Lower lobe of right lung (tissue), 2 donors: ENCODE measurements around the gene GIPC3. TPM values are rescaled to one million over a fixed set of nuclear protein-coding genes. Genes with fewer than 3 reads are reported as not detected.

Experiments used
- ATAC-seq, 2 donors: fragments of 200-7000 bp; cut with Tn5 transposase; one replicate each; pipeline ENCODE4 v1.9.1; 2020 to 2022; ENCODE audit warnings: mild to moderate bottlenecking in 2 of 2, moderate library complexity in 2 of 2
- DNase-seq: peaks from one replicate; pipeline ENCODE4 v3.0.0-alpha.2; 2020
- H3K27ac ChIP-seq: fragments of 200-600 bp; one replicate; pipeline ENCODE4 v1.8.0; 2022
- H3K27me3 ChIP-seq: fragments of 200-600 bp; one replicate; pipeline ENCODE4 v1.8.0; 2022; ENCODE audit warnings: low read depth
- H3K36me3 ChIP-seq: fragments of 200-600 bp; one replicate; pipeline ENCODE4 v1.8.0; 2022; ENCODE audit warnings: mild to moderate bottlenecking
- H3K4me1 ChIP-seq: fragments of 200-600 bp; one replicate; pipeline ENCODE4 v1.8.0; 2022
- H3K4me3 ChIP-seq: fragments of 200-600 bp; one replicate; pipeline ENCODE4 v1.8.0; 2022; ENCODE audit warnings: mild to moderate bottlenecking
- H3K9me3 ChIP-seq: fragments of 200-600 bp; one replicate; pipeline ENCODE4 v1.8.0; 2022
- CTCF ChIP-seq: fragments of 200-600 bp; IDR thresholded peaks from one replicate; pipeline ENCODE4 v1.8.0; 2022; ENCODE audit warnings: antibody characterized with exemption, mild to moderate bottlenecking
- intact Hi-C: fragments of 100-400 bp; cut with DNase I; formaldehyde crosslinking; loops from one replicate; pipeline ENCODE4 v1.11.0; 2022
- total RNA-seq: library from RNA; stranded (reverse); fragmentation: NEBNext Ultra II Directional; extraction: Animal tissue kit (Norgen Biotek cat#: 25700); gene quantifications from one replicate; pipeline ENCODE4 v1.2.1, GENCODE V29; 2021
- donor health status: DM: no; HTN: yes; CAD: no; lungs with severe emphysema.

Gene GIPC3
- total RNA-seq, 1 donor from 2014 or later = 4.2 TPM

GRCh38 chr19:3617463-3617862, 32.2 kb downstream of the GIPC3 start:
- H3K9me3 ChIP-seq = no peaks in the 10 kb centered on the region
- no peak overlapping the region for H3K27ac ChIP-seq
- ATAC-seq (no peak), DNase-seq (no peak)
- peaks cover 12% of the 10 kb centered on the region for H3K4me1 ChIP-seq
- TF ChIP-seq CTCF = no peak
- H3K4me3 ChIP-seq = peak overlapping the region; percentile 10
- H3K27me3 ChIP-seq = no peaks in the 10 kb centered on the region
- peaks cover 65% of the 10 kb centered on the region for H3K36me3 ChIP-seq
- intact Hi-C loops = no loop called here

GRCh38 chr19:3618144-3618810, 33.0 kb downstream of the GIPC3 start:
- Histone ChIP-seq H3K4me3 (no peak overlapping the region), H3K9me3 (no peaks in the 10 kb centered on the region), H3K27me3 (no peaks in the 10 kb centered on the region), H3K27ac (no peak overlapping the region), H3K4me1 (peaks cover 12% of the 10 kb centered on the region), H3K36me3 (peaks cover 63% of the 10 kb centered on the region)
- intact Hi-C loops = no loop called here
- TF ChIP-seq CTCF = peak; percentile 95
- DNase-seq (no peak), ATAC-seq (peak; percentile 72 to 80)

- Histone ChIP-seq H3K4me1 (peaks cover 12% of the 10 kb centered on the region), H3K27me3 (no peaks in the 10 kb centered on the region), H3K9me3 (no peaks in the 10 kb centered on the region), H3K27ac (no peak overlapping the region), H3K4me3 (no peak overlapping the region), H3K36me3 (peaks cover 61% of the 10 kb centered on the region)
- intact Hi-C loops = no loop called here
- no peak for DNase-seq
- ATAC-seq = no peak
- TF ChIP-seq CTCF = no peak
Measured at GRCh38 chr19:3618811-3619630, 33.7 kb downstream of the GIPC3 start.

GRCh38 chr19:3619631-3620012, 34.3 kb downstream of the GIPC3 start:
- Histone ChIP-seq H3K27me3 (no peaks in the 10 kb centered on the region), H3K4me1 (peaks cover 13% of the 10 kb centered on the region), H3K4me3 (no peak overlapping the region), H3K36me3 (peaks cover 61% of the 10 kb centered on the region), H3K9me3 (no peaks in the 10 kb centered on the region), H3K27ac (no peak overlapping the region)
- no peak for ATAC-seq
- intact Hi-C loops = no loop called here
- no peak for DNase-seq
- TF ChIP-seq CTCF = no peak

GRCh38 chr19:3620145-3620816, 35.0 kb downstream of the GIPC3 start:
- H3K4me1 ChIP-seq = peaks cover 20% of the 10 kb centered on the region
- TF ChIP-seq CTCF = no peak
- H3K36me3 ChIP-seq = peaks cover 61% of the 10 kb centered on the region
- intact Hi-C loops = no loop called here
- H3K27ac ChIP-seq = no peak overlapping the region
- H3K9me3 ChIP-seq = no peaks in the 10 kb centered on the region
- H3K27me3 ChIP-seq = no peaks in the 10 kb centered on the region
- no peak overlapping the region for H3K4me3 ChIP-seq
- DNase-seq = no peak
- ATAC-seq = no peak
